ENCODE results near the gene L1CAM. TPM values are rescaled to one million over a fixed set of nuclear protein-coding genes. Genes with fewer than 3 reads are reported as not detected.

The L1CAM gene
- total and polyA plus RNA-seq, 9 of the 15 experiments (the other 6 are each of a cell fraction or from before 2014, with no cell fraction given) = 0.09 to 0.86 (median 0.26) TPM; not detected in 3

DNA sequence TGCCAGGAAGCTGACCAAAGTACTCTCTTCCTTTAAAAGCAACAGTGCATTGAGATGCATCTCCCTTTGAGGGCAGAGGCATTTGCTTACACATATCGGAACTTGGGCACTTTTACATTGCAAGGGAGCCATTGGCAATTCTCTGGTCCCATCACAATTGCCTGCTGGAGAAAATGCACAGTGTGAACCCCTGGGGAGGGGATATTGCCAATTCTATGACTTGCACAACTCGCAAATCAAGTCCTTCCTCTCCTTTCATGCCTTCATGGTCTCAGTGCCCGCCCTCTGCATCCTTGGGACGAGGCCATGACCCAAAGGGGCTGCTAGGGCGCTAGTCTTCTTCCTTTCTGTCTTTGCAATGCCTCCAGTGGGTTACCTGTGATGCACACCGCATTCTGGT lies 40.8 kb downstream of the L1CAM start:
- Histone ChIP-seq H3K27ac (ENCODE audit: extremely low read depth, low read depth, low read length) (no peak overlapping the region), H3K4me3 (no peak overlapping the region), H3K9ac (ENCODE audit: insufficient read depth in 1 of 2, low read depth in 2 of 2, low read length in 2 of 2) (no peak overlapping the region), H2AFZ (ENCODE audit: low read depth, low read length) (no peak overlapping the region), H4K20me1 (replicated peaks; ENCODE audit: control insufficient read depth, insufficient read depth, low read length) (no peaks in the 10 kb centered on the region), H3K4me2 (ENCODE audit: insufficient read depth, low read length) (no peak overlapping the region), H3K27me3 (ENCODE audit: control insufficient read depth in 2 of 2, insufficient read depth in 2 of 2, low read length in 2 of 2) (no peaks in the 10 kb centered on the region), H3K79me2 (ENCODE audit: control insufficient read depth, insufficient read depth, low read length) (no peaks in the 10 kb centered on the region), H3K9me1 (ENCODE audit: control insufficient read depth, insufficient read depth, low read length) (no peaks in the 10 kb centered on the region), H3K9me3 (replicated peaks; ENCODE audit: control insufficient read depth, insufficient read depth, low read depth, low read length) (no peaks in the 10 kb centered on the region), H3K36me3 (ENCODE audit: control insufficient read depth, insufficient read depth, low read length) (no peaks in the 10 kb centered on the region), H3K4me1 (replicated peaks in 1 of 2; ENCODE audit: control insufficient read depth in 2 of 2, insufficient read depth in 2 of 2, low read length in 2 of 2) (no peaks in the 10 kb centered on the region)
- ChIA-PET POLR2A (no interaction called here), CTCF (ENCODE audit: low intra/inter-chr PET ratio) (no interaction called here)
- 22% methylated on average over 6 of the region's 6 CpGs for WGBS (ENCODE audit: insufficient coverage, low coverage, missing lambda C conversion rate)
- no peak for ATAC-seq
- in situ Hi-C loops (cut with MboI) = no loop called here
- BruUV-seq (replicated peaks) = no TSS peak
- DNase-seq (ENCODE audit: extremely low read depth in 1 of 4, low spot score in 3 of 4) = no peak
- no peak for FAIRE-seq
- intact Hi-C loops (cut with micrococcal nuclease) = no loop called here
- TF ChIP-seq, protein P1, sequence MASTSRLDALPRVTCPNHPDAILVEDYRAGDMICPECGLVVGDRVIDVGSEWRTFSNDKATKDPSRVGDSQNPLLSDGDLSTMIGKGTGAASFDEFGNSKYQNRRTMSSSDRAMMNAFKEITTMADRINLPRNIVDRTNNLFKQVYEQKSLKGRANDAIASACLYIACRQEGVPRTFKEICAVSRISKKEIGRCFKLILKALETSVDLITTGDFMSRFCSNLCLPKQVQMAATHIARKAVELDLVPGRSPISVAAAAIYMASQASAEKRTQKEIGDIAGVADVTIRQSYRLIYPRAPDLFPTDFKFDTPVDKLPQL (IDR thresholded peaks at IDR 0.05; ENCODE audit: extremely low read depth, insufficient read length) = no peak
- TF ChIP-seq ZNF311 (CRISPR knock-in tag; IDR thresholded peaks at IDR 0.05) (no peak), HIVEP1 (CRISPR knock-in tag; IDR thresholded peaks at IDR 0.05) (no peak), CBX5 (IDR thresholded peaks at IDR 0.05; ENCODE audit: borderline replicate concordance, low read depth) (no peak), ZNF584 (CRISPR knock-in tag; IDR thresholded peaks at IDR 0.05; ENCODE audit: low read depth) (no peak), ZBTB8A (IDR thresholded peaks at IDR 0.05; ENCODE audit: partially characterized antibody) (no peak), SNRNP70 (optimal IDR thresholded peaks at IDR 0.05; ENCODE audit: low read depth, low read length) (no peak), ZNF75A (CRISPR knock-in tag; IDR thresholded peaks at IDR 0.05) (no peak), NBN (IDR thresholded peaks at IDR 0.05; ENCODE audit: low read depth) (no peak), MTA3 (IDR thresholded peaks at IDR 0.05; ENCODE audit: borderline replicate concordance) (no peak), TCFL5 (CRISPR knock-in tag; conservative IDR thresholded peaks at IDR 0.05) (no peak), CEBPB (tag; IDR thresholded peaks at IDR 0.05) (no peak), KDM5B (IDR thresholded peaks at IDR 0.05; ENCODE audit: insufficient replicate concordance, low read depth, low read length) (no peak)
- TF ChIP-seq, protein P2, sequence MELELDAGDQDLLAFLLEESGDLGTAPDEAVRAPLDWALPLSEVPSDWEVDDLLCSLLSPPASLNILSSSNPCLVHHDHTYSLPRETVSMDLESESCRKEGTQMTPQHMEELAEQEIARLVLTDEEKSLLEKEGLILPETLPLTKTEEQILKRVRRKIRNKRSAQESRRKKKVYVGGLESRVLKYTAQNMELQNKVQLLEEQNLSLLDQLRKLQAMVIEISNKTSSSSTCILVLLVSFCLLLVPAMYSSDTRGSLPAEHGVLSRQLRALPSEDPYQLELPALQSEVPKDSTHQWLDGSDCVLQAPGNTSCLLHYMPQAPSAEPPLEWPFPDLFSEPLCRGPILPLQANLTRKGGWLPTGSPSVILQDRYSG (tag; conservative IDR thresholded peaks at IDR 0.05; ENCODE audit: low read depth) = no peak
- TF ChIP-seq, protein P3, sequence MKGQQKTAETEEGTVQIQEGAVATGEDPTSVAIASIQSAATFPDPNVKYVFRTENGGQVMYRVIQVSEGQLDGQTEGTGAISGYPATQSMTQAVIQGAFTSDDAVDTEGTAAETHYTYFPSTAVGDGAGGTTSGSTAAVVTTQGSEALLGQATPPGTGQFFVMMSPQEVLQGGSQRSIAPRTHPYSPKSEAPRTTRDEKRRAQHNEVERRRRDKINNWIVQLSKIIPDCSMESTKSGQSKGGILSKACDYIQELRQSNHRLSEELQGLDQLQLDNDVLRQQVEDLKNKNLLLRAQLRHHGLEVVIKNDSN (CRISPR knock-in tag; IDR thresholded peaks at IDR 0.05) = no peak
- TF ChIP-seq, protein P4, sequence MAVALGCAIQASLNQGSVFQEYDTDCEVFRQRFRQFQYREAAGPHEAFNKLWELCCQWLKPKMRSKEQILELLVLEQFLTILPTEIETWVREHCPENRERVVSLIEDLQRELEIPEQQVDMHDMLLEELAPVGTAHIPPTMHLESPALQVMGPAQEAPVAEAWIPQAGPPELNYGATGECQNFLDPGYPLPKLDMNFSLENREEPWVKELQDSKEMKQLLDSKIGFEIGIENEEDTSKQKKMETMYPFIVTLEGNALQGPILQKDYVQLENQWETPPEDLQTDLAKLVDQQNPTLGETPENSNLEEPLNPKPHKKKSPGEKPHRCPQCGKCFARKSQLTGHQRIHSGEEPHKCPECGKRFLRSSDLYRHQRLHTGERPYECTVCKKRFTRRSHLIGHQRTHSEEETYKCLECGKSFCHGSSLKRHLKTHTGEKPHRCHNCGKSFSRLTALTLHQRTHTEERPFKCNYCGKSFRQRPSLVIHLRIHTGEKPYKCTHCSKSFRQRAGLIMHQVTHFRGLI (CRISPR knock-in tag; IDR thresholded peaks at IDR 0.05) = no peak
- TF ChIP-seq, protein P5, sequence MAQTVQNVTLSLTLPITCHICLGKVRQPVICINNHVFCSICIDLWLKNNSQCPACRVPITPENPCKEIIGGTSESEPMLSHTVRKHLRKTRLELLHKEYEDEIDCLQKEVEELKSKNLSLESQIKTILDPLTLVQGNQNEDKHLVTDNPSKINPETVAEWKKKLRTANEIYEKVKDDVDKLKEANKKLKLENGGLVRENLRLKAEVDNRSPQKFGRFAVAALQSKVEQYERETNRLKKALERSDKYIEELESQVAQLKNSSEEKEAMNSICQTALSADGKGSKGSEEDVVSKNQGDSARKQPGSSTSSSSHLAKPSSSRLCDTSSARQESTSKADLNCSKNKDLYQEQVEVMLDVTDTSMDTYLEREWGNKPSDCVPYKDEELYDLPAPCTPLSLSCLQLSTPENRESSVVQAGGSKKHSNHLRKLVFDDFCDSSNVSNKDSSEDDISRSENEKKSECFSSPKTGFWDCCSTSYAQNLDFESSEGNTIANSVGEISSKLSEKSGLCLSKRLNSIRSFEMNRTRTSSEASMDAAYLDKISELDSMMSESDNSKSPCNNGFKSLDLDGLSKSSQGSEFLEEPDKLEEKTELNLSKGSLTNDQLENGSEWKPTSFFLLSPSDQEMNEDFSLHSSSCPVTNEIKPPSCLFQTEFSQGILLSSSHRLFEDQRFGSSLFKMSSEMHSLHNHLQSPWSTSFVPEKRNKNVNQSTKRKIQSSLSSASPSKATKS (CRISPR knock-in tag; IDR thresholded peaks at IDR 0.05) = no peak

All from K562 (cell line).